HG03159 (cell line): ENCODE measurements around the gene IRF4.

Experiments
- ATAC-seq: cut with Tn5 transposase; IDR thresholded peaks from one replicate; pipeline ENCODE4 v1.9.1; 2021; ENCODE audit warnings: mild to moderate bottlenecking, moderate library complexity; ENCODE audit not compliant: unreplicated experiment

Gene IRF4

GRCh38 chr6:436308-437036 is 44.9 kb downstream of the IRF4 start:
- ATAC-seq: no peak

GRCh38 chr6:437037-437392 is 45.5 kb downstream of the IRF4 start:
- no peak for ATAC-seq

GRCh38 chr6:438634-439170 is 47.1 kb downstream of the IRF4 start:
- ATAC-seq: no peak

GRCh38 chr6:439641-440167 is 48.2 kb downstream of the IRF4 start:
- no peak for ATAC-seq

- ATAC-seq: no peak
These were observed 49.8 kb downstream of the IRF4 start for GRCh38 chr6:441126-441920.

- no peak for ATAC-seq
These were observed 52.1 kb downstream of the IRF4 start for GRCh38 chr6:443621-444159.

- ATAC-seq: no peak
These were observed 53.2 kb downstream of the IRF4 start for GRCh38 chr6:444653-445275.

- ATAC-seq: no peak
These were observed 54.2 kb downstream of the IRF4 start for GRCh38 chr6:445571-446417.

GRCh38 chr6:446418-447366 is 55.1 kb downstream of the IRF4 start:
- ATAC-seq: no peak

GRCh38 chr6:447381-448165 is 56.0 kb downstream of the IRF4 start:
- no peak for ATAC-seq

GRCh38 chr6:448296-449056 is 56.9 kb downstream of the IRF4 start:
- no peak for ATAC-seq

GRCh38 chr6:449057-449430 is 57.5 kb downstream of the IRF4 start:
- no peak for ATAC-seq

- no peak for ATAC-seq
These were observed 58.2 kb downstream of the IRF4 start for GRCh38 chr6:449486-450419.

GRCh38 chr6:451336-451735 is 59.8 kb downstream of the IRF4 start:
- ATAC-seq: no peak

- ATAC-seq: no peak
These were observed 60.3 kb downstream of the IRF4 start for GRCh38 chr6:451847-452246.

- no peak for ATAC-seq
These were observed 60.9 kb downstream of the IRF4 start for GRCh38 chr6:452301-453067.
